Astrocyte of the cerebellum (primary cell): ENCODE results near the gene LY6G5B.

ENCODE experiments used
- DNase-seq: peaks from one replicate; pipeline ENCODE4 v3.0.0-alpha.2; 2011; ENCODE audit warnings: low read depth
- H3K4me3 ChIP-seq: 2 replicates; pipeline ENCODE4 v1.5.1; 2011; ENCODE audit warnings: mild to moderate bottlenecking, low read depth, low read length, moderate library complexity
- in situ Hi-C: cut with HindIII; loops from 2 replicates; pipeline ENCODE4 v1.10.0; 2017; ENCODE audit warnings: low sequenced_read_pairs
- TF ChIP-seq, protein P1 (sequence below): IDR thresholded peaks from 2 replicates; pipeline ENCODE4 v1.5.1; 2012; ENCODE audit warnings: low read length, low read depth, moderate library complexity, mild to moderate bottlenecking; ENCODE audit errors: missing control alignments

Gene LY6G5B

DNA sequence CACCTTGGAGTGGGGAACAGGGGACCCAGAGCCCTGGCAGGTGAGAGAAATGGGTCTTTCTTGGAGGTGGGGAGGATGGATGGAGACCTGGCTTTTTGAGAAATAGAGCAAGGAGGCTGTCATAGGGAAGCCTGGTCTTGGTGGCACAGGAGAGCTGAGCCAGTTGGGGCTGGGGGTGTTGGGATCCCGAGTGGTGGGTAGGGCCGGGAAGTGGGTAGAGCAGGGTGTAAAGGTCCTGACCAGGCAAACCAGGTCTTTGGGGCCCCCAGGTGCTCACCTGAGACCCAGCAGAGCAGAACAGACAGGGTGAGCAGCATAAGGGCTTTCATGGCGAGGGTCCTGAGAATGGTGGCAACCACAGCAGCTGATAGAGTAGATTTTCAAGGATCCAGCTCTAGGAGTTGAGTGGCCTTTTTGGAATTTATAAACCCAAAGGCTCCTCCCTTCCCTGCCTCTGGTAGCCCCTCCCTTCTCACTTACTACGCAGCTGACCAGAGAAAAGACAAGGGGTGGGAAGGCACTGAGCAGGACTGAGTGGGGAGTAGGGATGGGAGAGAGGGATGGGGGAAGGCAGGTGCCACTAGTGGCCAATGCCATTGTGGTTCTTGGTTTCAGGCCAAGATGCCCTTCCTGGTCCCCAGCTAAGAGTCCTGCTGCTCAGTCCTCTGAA, 51.7 kb downstream of the LY6G5B start, which contains the start of gene LY6G6C:
Gene LY6G6C (minus strand): TSS at position 396 of the 670 bp plus-strand sequence. CDS start 67 bp downstream, at position 329.
- in situ Hi-C loops = no loop called here
- DNase-seq = no peak
- TF ChIP-seq, protein P1, sequence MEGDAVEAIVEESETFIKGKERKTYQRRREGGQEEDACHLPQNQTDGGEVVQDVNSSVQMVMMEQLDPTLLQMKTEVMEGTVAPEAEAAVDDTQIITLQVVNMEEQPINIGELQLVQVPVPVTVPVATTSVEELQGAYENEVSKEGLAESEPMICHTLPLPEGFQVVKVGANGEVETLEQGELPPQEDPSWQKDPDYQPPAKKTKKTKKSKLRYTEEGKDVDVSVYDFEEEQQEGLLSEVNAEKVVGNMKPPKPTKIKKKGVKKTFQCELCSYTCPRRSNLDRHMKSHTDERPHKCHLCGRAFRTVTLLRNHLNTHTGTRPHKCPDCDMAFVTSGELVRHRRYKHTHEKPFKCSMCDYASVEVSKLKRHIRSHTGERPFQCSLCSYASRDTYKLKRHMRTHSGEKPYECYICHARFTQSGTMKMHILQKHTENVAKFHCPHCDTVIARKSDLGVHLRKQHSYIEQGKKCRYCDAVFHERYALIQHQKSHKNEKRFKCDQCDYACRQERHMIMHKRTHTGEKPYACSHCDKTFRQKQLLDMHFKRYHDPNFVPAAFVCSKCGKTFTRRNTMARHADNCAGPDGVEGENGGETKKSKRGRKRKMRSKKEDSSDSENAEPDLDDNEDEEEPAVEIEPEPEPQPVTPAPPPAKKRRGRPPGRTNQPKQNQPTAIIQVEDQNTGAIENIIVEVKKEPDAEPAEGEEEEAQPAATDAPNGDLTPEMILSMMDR = no peak
- H3K4me3 ChIP-seq = no peak within 1 kb of the TSS

DNA sequence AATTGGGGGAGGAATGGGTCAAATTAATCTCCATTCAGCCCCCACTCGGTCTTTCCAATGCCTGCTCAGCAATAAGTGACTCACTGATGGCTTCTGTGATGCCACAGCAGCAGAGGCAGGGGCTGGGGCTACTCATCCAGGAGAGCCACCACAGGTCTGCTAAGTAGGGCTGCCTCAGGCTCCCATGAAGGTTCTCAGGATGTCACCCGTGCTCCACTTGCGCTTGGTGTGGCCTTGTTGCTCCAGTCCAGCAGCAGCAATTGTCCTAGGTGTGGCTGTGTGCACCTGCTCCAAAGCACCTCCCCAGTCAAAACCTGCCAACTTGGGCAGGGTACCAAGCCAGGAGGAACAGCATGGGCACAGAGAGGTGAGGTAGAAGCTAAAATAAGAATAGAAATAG, 52.4 kb downstream of the LY6G5B start:
- in situ Hi-C loops = no loop called here
- DNase-seq = no peak
- TF ChIP-seq, protein P1 = no peak
- H3K4me3 ChIP-seq = no peak overlapping the region
